Upper lobe of right lung (tissue), 1 donor: Measurements from ENCODE around the gene ZNF653. TPM values are rescaled to one million over a fixed set of nuclear protein-coding genes. Genes with fewer than 3 reads are reported as not detected.
"Not testable (repeated sequence)": the region's sequence is repeated elsewhere in the genome, so short reads cannot be mapped to it uniquely, and the experiment has no call there.

ENCODE experiments used
- ATAC-seq: fragments of 200-7000 bp; cut with Tn5 transposase; one replicate; pipeline ENCODE4 v1.9.1; 2020; ENCODE audit warnings: mild to moderate bottlenecking, moderate library complexity
- DNase-seq: peaks from one replicate; pipeline ENCODE4 v3.0.0-alpha.2; 2020
- H3K27ac ChIP-seq: fragments of 200-600 bp; one replicate; pipeline ENCODE4 v1.8.0; 2022
- H3K27me3 ChIP-seq: fragments of 200-600 bp; one replicate; pipeline ENCODE4 v1.8.0; 2022; ENCODE audit warnings: mild to moderate bottlenecking
- H3K36me3 ChIP-seq: fragments of 200-600 bp; one replicate; pipeline ENCODE4 v1.8.0; 2022
- H3K4me1 ChIP-seq: fragments of 200-600 bp; one replicate; pipeline ENCODE4 v1.8.0; 2022
- H3K4me3 ChIP-seq: fragments of 200-600 bp; one replicate; pipeline ENCODE4 v1.8.0; 2022; ENCODE audit warnings: mild to moderate bottlenecking
- H3K9me3 ChIP-seq: fragments of 200-600 bp; one replicate; pipeline ENCODE4 v1.8.0; 2022
- intact Hi-C: fragments of 100-400 bp; cut with DNase I; formaldehyde crosslinking; loops from one replicate; pipeline ENCODE4 v1.11.0; 2022
- total RNA-seq: library from RNA; stranded (reverse); fragmentation: NEBNext Ultra II Directional; extraction: Animal tissue kit (Norgen Biotek cat#: 25700); gene quantifications from one replicate; pipeline ENCODE4 v1.2.1, GENCODE V29; 2021
- TF ChIP-seq, protein P1 (sequence below): fragments of 200-600 bp; IDR thresholded peaks from one replicate; pipeline ENCODE4 v1.8.0; 2022; ENCODE audit warnings: antibody characterized with exemption
- donor health status: DM: no; HTN: yes; CAD: no; lungs with severe emphysema.

The ZNF653 gene
- total RNA-seq, 1 donor from 2014 or later, result 10.7 TPM

DNA sequence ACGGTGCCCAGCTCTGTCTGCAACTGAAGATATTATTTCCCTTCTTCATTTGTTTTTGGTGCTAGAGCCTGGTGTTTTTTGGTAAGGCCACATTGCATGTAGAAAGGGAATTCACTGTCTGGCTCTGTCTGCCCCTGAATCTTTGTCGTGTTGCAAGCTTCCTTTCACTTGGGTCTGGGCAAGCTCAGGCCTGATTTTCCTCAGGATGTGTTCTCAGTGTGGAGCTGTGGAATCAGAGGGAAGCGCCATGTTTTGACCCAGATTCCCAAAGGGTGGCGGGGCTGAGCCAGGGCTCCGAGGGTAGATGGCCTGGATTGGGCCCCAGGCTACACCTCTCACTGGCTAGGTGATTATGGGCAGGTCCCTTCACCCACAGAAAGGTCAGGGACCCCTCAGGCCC is 61.6 kb downstream of the ZNF653 start:
- H3K36me3 ChIP-seq, result peaks cover 87% of the 10 kb centered on the region
- H3K27ac ChIP-seq, result no peak overlapping the region
- no peak for DNase-seq
- ATAC-seq, result no peak
- H3K4me1 ChIP-seq, result no peaks in the 10 kb centered on the region
- H3K27me3 ChIP-seq, result no peaks in the 10 kb centered on the region
- TF ChIP-seq, protein P1, sequence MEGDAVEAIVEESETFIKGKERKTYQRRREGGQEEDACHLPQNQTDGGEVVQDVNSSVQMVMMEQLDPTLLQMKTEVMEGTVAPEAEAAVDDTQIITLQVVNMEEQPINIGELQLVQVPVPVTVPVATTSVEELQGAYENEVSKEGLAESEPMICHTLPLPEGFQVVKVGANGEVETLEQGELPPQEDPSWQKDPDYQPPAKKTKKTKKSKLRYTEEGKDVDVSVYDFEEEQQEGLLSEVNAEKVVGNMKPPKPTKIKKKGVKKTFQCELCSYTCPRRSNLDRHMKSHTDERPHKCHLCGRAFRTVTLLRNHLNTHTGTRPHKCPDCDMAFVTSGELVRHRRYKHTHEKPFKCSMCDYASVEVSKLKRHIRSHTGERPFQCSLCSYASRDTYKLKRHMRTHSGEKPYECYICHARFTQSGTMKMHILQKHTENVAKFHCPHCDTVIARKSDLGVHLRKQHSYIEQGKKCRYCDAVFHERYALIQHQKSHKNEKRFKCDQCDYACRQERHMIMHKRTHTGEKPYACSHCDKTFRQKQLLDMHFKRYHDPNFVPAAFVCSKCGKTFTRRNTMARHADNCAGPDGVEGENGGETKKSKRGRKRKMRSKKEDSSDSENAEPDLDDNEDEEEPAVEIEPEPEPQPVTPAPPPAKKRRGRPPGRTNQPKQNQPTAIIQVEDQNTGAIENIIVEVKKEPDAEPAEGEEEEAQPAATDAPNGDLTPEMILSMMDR, result no peak
- intact Hi-C loops, result loop anchor here (10.0 kb wide), 1 partner anchor 159 kb away; no protein-coding TSS in a partner anchor
- no peak overlapping the region for H3K4me3 ChIP-seq
- no peaks in the 10 kb centered on the region for H3K9me3 ChIP-seq

GRCh38 chr19:11437955-11438354 is 67.7 kb downstream of the ZNF653 start:
- no peak overlapping the region for H3K4me3 ChIP-seq
- TF ChIP-seq, protein P1, result no peak
- intact Hi-C loops, result no loop called here
- H3K36me3 ChIP-seq, result peaks cover 63% of the 10 kb centered on the region
- H3K9me3 ChIP-seq, result no peaks in the 10 kb centered on the region
- no peak overlapping the region for H3K27ac ChIP-seq
- ATAC-seq (no peak), DNase-seq (no peak)
- peaks cover 11% of the 10 kb centered on the region for H3K4me1 ChIP-seq
- no peaks in the 10 kb centered on the region for H3K27me3 ChIP-seq

- H3K4me1 ChIP-seq, result peaks cover 11% of the 10 kb centered on the region
- TF ChIP-seq, protein P1, result no peak
- no peak for DNase-seq
Measured at GRCh38 chr19:11435833-11436313, 69.8 kb downstream of the ZNF653 start.

GRCh38 chr19:11435057-11435832 is 70.4 kb downstream of the ZNF653 start, which contains the start of the genes ODAD3 and PRKCSH:
TSS of gene ODAD3 (minus strand) at chr19:11435121. CDS start at chr19:11435016, 105 bp downstream.
TSS of gene PRKCSH (plus strand) at chr19:11435635. CDS start at chr19:11436118, 483 bp downstream.
- peak within 1 kb of the TSS; percentile 80 for H3K27ac ChIP-seq
- peak within 1 kb of the TSS; percentile 75 for H3K4me3 ChIP-seq
- DNase-seq, result peak; percentile 98
- no peaks in the 10 kb centered on the region for H3K9me3 ChIP-seq
- intact Hi-C loops, result no loop called here
- H3K4me1 ChIP-seq, result peaks cover 11% of the 10 kb centered on the region
- no peaks in the 10 kb centered on the region for H3K27me3 ChIP-seq
- TF ChIP-seq, protein P1, result peak; percentile 93
- peaks cover 36% of the 10 kb centered on the region for H3K36me3 ChIP-seq
- peak; percentile 97 for ATAC-seq

More at GRCh38 chr19:11435833-11436313, 69.8 kb downstream of the ZNF653 start:
- no peaks in the 10 kb centered on the region for H3K27me3 ChIP-seq
- peak overlapping the region; percentile 80 for H3K27ac ChIP-seq
- ATAC-seq, result no peak
- peaks cover 42% of the 10 kb centered on the region for H3K36me3 ChIP-seq
- no peaks in the 10 kb centered on the region for H3K9me3 ChIP-seq
- peak overlapping the region; percentile 75 for H3K4me3 ChIP-seq
- intact Hi-C loops, result no loop called here

- Histone ChIP-seq H3K9me3 (no peaks in the 10 kb centered on the region), H3K27ac (peak overlapping the region; percentile 80), H3K27me3 (no peaks in the 10 kb centered on the region), H3K4me1 (peaks cover 11% of the 10 kb centered on the region), H3K36me3 (peaks cover 30% of the 10 kb centered on the region), H3K4me3 (peak overlapping the region; percentile 75)
- DNase-seq (no peak), ATAC-seq (no peak)
- intact Hi-C loops, result no loop called here
- TF ChIP-seq, protein P1, result no peak
Measured at GRCh38 chr19:11434703-11435056, 71.0 kb downstream of the ZNF653 start.

DNA sequence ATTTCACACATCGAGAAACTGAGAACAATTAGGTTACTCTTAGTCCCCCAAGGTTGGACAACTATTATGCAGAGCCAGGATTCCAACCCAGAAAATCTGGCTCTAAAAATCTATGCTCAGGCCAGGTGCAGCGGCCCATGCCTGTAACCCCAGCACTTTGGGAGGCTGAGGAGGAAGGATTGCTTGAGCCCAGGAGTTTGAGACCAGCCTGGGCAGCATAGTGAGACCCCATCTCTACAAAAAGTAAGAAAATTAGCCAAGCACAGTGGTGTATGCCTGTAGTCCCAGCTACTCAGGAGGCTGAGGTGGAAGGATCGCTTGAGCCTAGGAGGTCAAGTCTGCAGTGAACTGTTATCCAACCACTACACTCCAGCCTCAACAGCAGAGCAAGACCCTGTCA is 72.1 kb downstream of the ZNF653 start:
- H3K9me3 ChIP-seq, H3K27ac ChIP-seq, H3K4me3 ChIP-seq, H3K27me3 ChIP-seq, DNase-seq, ATAC-seq, intact Hi-C loops: not testable (repeated sequence)
- Histone ChIP-seq H3K36me3 (peaks cover 18% of the 10 kb centered on the region), H3K4me1 (peaks cover 11% of the 10 kb centered on the region)
